Spleen (tissue), 11 donors: ENCODE data around the gene LRCH1. TPM values are rescaled to one million over a fixed set of nuclear protein-coding genes. Genes with fewer than 3 reads are reported as not detected.

Experiments
- DNase-seq: peaks from one replicate; pipeline ENCODE4 v3.0.0-alpha.2; 2020
- H3K27ac ChIP-seq, 8 donors: fragments of 200-600 bp; sonication (generic) in 7 of 8; 1 replicate in 4 of 8; 2 replicates in 4 of 8; pipeline versions ENCODE4 v1.5.0 to v1.8.0; 2016 to 2021; ENCODE audit warnings: inconsistent platforms in 4 of 8, mild to moderate bottlenecking in 4 of 8, moderate library complexity in 1 of 8
- H3K27me3 ChIP-seq, 7 donors: fragments of 200-600 bp; sonication (generic) in 6 of 7; replicated peaks in 1 of 7; 1 replicate in 4 of 7; 2 replicates in 3 of 7; pipeline versions ENCODE4 v1.5.0 to v1.8.0; 2016 to 2021; ENCODE audit warnings: inconsistent platforms in 3 of 7, mild to moderate bottlenecking in 1 of 7
- H3K36me3 ChIP-seq, 6 donors: fragments of 200-600 bp; sonication (generic) in 5 of 6; 1 replicate in 4 of 6; 2 replicates in 2 of 6; pipeline versions ENCODE4 v1.5.0 to v1.8.0; 2016 to 2021; ENCODE audit warnings: inconsistent platforms in 2 of 6
- H3K4me1 ChIP-seq, 6 donors: fragments of 200-600 bp; sonication (generic) in 5 of 6; 1 replicate in 3 of 6; 2 replicates in 3 of 6; pipeline versions ENCODE4 v1.5.0 to v1.8.0; 2016 to 2021; ENCODE audit warnings: inconsistent platforms in 3 of 6
- H3K4me3 ChIP-seq, 8 donors: fragments of 200-600 bp; sonication (generic) in 7 of 8; 1 replicate in 4 of 8; 2 replicates in 4 of 8; pipeline versions ENCODE4 v1.5.0 to v1.8.0; 2016 to 2021; ENCODE audit warnings: inconsistent platforms in 4 of 8, mild to moderate bottlenecking in 4 of 8, moderate library complexity in 2 of 8
- H3K9me3 ChIP-seq, 8 donors: fragments of 200-600 bp; sonication (generic) in 7 of 8; 1 replicate in 4 of 8; 2 replicates in 4 of 8; pipeline versions ENCODE4 v1.5.0 to v1.8.0; 2016 to 2021; ENCODE audit warnings: inconsistent platforms in 4 of 8
- POLR2A ChIP-seq, 3 donors: fragments of 450-650 bp; IDR thresholded peaks; one replicate each; pipeline ENCODE4 v1.5.1; 2017; ENCODE audit warnings: antibody characterized with exemption in 3 of 3, mild to moderate bottlenecking in 1 of 3
- POLR2AphosphoS5 ChIP-seq, 3 donors: sonication (generic); formaldehyde crosslinking; IDR thresholded peaks; one replicate each; pipeline ENCODE4 v1.5.1; 2017; ENCODE audit warnings: antibody characterized with exemption in 3 of 3
- WGBS, 5 donors: extraction: QIAGEN DNeasy Blood & Tissue Kit in 3 of 5; methylation state at CpG; one replicate each; pipeline versions ENCODE4 v1.1.5 to v1.1.7; 2013 to 2018; 5-methylcytosine and 5-hydroxymethylcytosine counted together
- intact Hi-C: fragments of 100-400 bp; cut with DNase I; formaldehyde crosslinking; loops from one replicate; pipeline ENCODE4 v1.15.0; 2023; ENCODE audit warnings: low total_unique reads
- polyA plus RNA-seq, 3 donors: library from polyadenylated mRNA; stranded (reverse); fragments of 200-250 nt; gene quantifications; one replicate each; pipeline ENCODE4 v1.2.1, GENCODE V29; 2013
- total RNA-seq, 7 donors: library from RNA; depleted of rRNA in 3 of 7; stranded (reverse); fragments of >200 nt in 3 of 7; fragmentation: NEBNext Ultra II Directional in 4 of 7; extraction: Animal tissue kit (Norgen Biotek cat#: 25700) in 4 of 7; gene quantifications; one replicate each; pipeline versions ENCODE4 v1.1.0 to v1.2.1, GENCODE V29; 2016 to 2021
- TF ChIP-seq, protein P1 (sequence below), 11 experiments: fragments of 200-600 bp in 7 of 11; fragments of 450-650 bp in 4 of 11; sonication (generic) in 4 of 11; IDR thresholded peaks in 8 of 11; conservative IDR thresholded peaks in 3 of 11; 1 replicate in 7 of 11; 2 replicates in 4 of 11; pipeline versions ENCODE4 v1.4.0 to v1.8.0; 2016 to 2021; ENCODE audit warnings: antibody characterized with exemption in 11 of 11, inconsistent platforms in 4 of 11, mild to moderate bottlenecking in 1 of 11
- donor health status: healthy with polysubstance abuse.
- donor health status: DM: no; HTN: no; CAD: no; lungs with moderate emphysema.
- donor health status: DM: no; HTN: no; CAD: no.
- donor health status: Bipolar disorder and iron deficiency.
- donor health status: healthy.
- donor health status: DM: no; HTN: no; CAD: no.
- donor health status: DM: yes; HTN: yes; CAD: no.

LRCH1 gene
- total and polyA plus RNA-seq, 10 donors = 7.4 to 41.6 (median 34.6) TPM

DNA sequence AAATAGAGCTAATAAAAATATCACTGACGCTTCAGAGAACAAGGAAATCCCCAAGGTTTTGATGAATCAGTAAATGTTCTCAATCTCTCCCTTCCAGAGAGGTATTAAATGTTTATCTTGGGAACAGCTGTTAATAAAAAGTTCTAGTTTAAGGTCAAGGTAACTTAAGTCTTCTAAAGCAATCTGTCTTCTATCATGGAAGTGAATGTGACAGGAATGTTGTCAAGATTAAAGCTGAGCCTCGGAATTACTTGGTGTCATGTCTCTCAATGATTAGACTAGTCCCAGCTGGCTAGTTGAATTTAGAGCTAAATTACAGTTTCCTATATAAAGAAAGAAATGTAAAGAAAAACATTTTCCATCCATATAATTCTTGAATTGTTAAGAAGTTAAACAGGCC lies 220.6 kb downstream of the LRCH1 start:
- WGBS, 5 donors = 61 to 73% (median 64%) methylated on average over 2 of the region's 2 CpGs
- Histone ChIP-seq H3K4me1 (no peaks in the 10 kb centered on the region), H3K27ac (peak overlapping the region in 1 of 8 donors; percentile 12), H3K36me3 (peaks cover 0 to 93% (median 56%) of the 10 kb centered on the region in 6 donors), H3K9me3 (peaks cover 0 to 7% (median 0%) of the 10 kb centered on the region in 8 donors), H3K27me3 (no peaks in the 10 kb centered on the region), H3K4me3 (no peak overlapping the region)
- TF ChIP-seq, protein P1, sequence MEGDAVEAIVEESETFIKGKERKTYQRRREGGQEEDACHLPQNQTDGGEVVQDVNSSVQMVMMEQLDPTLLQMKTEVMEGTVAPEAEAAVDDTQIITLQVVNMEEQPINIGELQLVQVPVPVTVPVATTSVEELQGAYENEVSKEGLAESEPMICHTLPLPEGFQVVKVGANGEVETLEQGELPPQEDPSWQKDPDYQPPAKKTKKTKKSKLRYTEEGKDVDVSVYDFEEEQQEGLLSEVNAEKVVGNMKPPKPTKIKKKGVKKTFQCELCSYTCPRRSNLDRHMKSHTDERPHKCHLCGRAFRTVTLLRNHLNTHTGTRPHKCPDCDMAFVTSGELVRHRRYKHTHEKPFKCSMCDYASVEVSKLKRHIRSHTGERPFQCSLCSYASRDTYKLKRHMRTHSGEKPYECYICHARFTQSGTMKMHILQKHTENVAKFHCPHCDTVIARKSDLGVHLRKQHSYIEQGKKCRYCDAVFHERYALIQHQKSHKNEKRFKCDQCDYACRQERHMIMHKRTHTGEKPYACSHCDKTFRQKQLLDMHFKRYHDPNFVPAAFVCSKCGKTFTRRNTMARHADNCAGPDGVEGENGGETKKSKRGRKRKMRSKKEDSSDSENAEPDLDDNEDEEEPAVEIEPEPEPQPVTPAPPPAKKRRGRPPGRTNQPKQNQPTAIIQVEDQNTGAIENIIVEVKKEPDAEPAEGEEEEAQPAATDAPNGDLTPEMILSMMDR (IDR thresholded peaks at IDR 0.05 in 8 of 11, conservative IDR thresholded peaks at IDR 0.05 in 3 of 11) = no peak
- TF ChIP-seq POLR2AphosphoS5 (IDR thresholded peaks at IDR 0.05) (no peak), POLR2A (IDR thresholded peaks at IDR 0.05) (no peak)
- no peak for DNase-seq
- intact Hi-C loops = no loop called here

DNA sequence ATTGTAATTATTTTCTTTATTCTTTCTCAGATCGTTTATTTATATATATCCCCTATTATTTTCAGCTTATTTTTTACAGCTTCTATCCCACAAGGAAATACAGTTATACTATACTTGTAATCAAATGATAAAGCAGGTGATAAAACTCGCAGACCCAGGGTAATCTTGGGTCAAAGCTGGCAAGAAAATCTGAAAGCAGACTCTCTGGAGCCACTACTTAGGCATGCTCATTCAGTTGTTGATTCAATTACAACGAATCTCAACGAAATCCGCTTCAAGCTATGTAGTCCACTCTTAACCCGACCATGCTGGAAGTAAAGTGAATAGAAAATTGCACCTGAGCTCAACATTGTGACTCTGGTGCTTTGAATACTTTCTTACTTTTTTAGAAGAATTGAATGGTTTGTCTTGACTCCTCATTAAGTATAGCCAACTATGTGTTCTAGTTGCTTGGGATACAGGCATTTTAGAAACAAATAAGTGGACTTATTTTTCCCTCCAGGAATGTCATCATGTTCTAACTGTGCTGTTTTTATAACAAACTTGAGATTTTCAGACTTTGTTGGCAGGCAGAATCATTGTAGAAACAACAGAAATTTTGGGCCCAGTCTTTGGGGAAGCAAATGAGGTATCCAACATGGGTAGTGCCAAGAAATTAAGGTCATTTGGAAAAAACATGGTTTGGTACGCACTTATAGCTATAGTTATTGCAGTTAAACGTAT lies 222.6 kb downstream of the LRCH1 start:
- Histone ChIP-seq H3K36me3 (peaks cover 0 to 100% (median 68%) of the 10 kb centered on the region in 6 donors), H3K4me1 (no peaks in the 10 kb centered on the region), H3K27ac (no peak overlapping the region), H3K9me3 (peaks cover 0 to under 1% (median 0%) of the 10 kb centered on the region in 8 donors), H3K4me3 (no peak overlapping the region), H3K27me3 (no peaks in the 10 kb centered on the region)
- WGBS, 5 donors = 91 to 97% (median 95%) methylated on average over 8 of the region's 8 CpGs
- DNase-seq = no peak
- TF ChIP-seq, protein P1 (IDR thresholded peaks at IDR 0.05 in 8 of 11, conservative IDR thresholded peaks at IDR 0.05 in 3 of 11) = no peak
- TF ChIP-seq POLR2AphosphoS5 (IDR thresholded peaks at IDR 0.05) = no peak
- TF ChIP-seq POLR2A (IDR thresholded peaks at IDR 0.05) = no peak
- intact Hi-C loops = no loop called here

DNA sequence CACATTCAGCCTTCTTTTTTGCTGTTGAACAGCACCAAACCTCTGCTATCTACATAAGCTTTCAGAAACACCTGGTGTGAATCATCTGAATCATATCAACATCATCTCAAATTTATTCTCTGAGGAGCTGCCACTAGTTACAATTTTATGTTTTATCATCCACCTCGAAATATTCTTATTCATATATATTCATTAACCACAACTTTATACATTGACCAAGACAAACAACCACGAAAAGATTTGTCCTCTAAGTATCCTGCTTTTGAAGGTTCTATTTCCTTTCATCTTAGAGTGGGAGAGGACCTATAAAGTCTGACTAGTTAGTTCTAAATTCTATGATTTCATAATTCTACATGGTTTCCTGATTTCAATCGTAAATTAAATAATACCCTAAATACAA lies 225.1 kb downstream of the LRCH1 start:
- H3K27me3 ChIP-seq = no peaks in the 10 kb centered on the region
- no peak overlapping the region for H3K27ac ChIP-seq
- TF ChIP-seq, protein P1 (IDR thresholded peaks at IDR 0.05 in 8 of 11, conservative IDR thresholded peaks at IDR 0.05 in 3 of 11) = no peak
- TF ChIP-seq POLR2AphosphoS5 (IDR thresholded peaks at IDR 0.05) = no peak
- DNase-seq = no peak
- intact Hi-C loops = no loop called here
- 77 to 93% (median 83%) methylated on average over 3 of the region's 3 CpGs for WGBS, 5 donors
- peaks cover 0 to 100% (median 68%) of the 10 kb centered on the region in 6 donors for H3K36me3 ChIP-seq
- no peak overlapping the region for H3K4me3 ChIP-seq
- no peaks in the 10 kb centered on the region for H3K9me3 ChIP-seq
- no peaks in the 10 kb centered on the region for H3K4me1 ChIP-seq

DNA sequence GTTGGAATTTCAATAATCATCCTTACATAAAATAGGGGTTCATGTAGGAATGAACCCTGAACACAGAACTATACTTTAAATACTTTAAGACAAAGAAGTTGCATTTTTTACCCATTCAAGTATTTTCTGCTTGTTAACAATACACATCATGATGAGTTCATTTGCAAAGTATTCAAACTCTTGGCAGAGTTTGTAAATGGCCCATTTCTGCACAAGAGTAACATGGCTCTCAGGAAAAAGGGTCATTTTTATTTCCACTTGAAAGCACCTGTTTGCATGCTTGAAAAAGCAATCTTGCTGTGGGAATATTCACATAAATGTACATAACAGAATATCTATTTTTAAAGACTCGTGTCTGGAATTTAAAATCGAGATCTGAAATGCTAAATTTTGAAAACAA lies 225.9 kb downstream of the LRCH1 start:
- no peaks in the 10 kb centered on the region for H3K4me1 ChIP-seq
- H3K36me3 ChIP-seq = peaks cover 0 to 100% (median 67%) of the 10 kb centered on the region in 6 donors
- 90 to 99% (median 95%) methylated on average over 2 of the region's 2 CpGs for WGBS, 5 donors
- intact Hi-C loops = no loop called here
- no peaks in the 10 kb centered on the region for H3K9me3 ChIP-seq
- no peak for DNase-seq
- H3K27me3 ChIP-seq = no peaks in the 10 kb centered on the region
- TF ChIP-seq, protein P1 (IDR thresholded peaks at IDR 0.05 in 8 of 11, conservative IDR thresholded peaks at IDR 0.05 in 3 of 11) = no peak
- TF ChIP-seq POLR2AphosphoS5 (IDR thresholded peaks at IDR 0.05) (no peak), POLR2A (IDR thresholded peaks at IDR 0.05) (no peak)
- H3K27ac ChIP-seq = no peak overlapping the region
- H3K4me3 ChIP-seq = no peak overlapping the region
